HepG2 (cell line): ENCODE measurements around the gene C1orf159. TPM values are rescaled to one million over a fixed set of nuclear protein-coding genes. Genes with fewer than 3 reads are reported as not detected.

Experiments
- ATF7-NPFF ChIP-seq: sonication (generic); formaldehyde crosslinking; IDR thresholded peaks from 2 replicates; pipeline ENCODE4 v1.8.1; 2023; ENCODE audit warnings: mild to moderate bottlenecking, low read depth, missing genetic modification reagents, moderate library complexity
- DNMT1 ChIP-seq: sonication (generic); formaldehyde crosslinking; IDR thresholded peaks from 2 replicates; pipeline ENCODE4 v1.5.1; 2020; ENCODE audit warnings: mild to moderate bottlenecking, missing genetic modification reagents
- NFIB ChIP-seq: sonication (generic); formaldehyde crosslinking; IDR thresholded peaks from 2 replicates; pipeline ENCODE4 v1.9.0; 2021; ENCODE audit warnings: missing genetic modification reagents, mild to moderate bottlenecking, borderline replicate concordance
- RARA ChIP-seq: IDR thresholded peaks from 2 replicates; pipeline ENCODE4 v1.6.1; 2016; ENCODE audit warnings: missing genetic modification reagents, missing compliant biosample characterization
- RBFOX2 ChIP-seq: fragments of 200-400 bp; formaldehyde crosslinking; IDR thresholded peaks from 2 replicates; pipeline ENCODE4 v1.6.1; 2017; ENCODE audit warnings: low read depth, mild to moderate bottlenecking, low read length
- RXRB ChIP-seq: IDR thresholded peaks from 2 replicates; pipeline ENCODE4 v1.6.1; 2016; ENCODE audit warnings: borderline replicate concordance, missing genetic modification reagents, missing compliant biosample characterization
- SOX6 ChIP-seq, 2 experiments: fragments of 450-650 bp in 1 of 2; sonication (generic) in 1 of 2; formaldehyde crosslinking in 1 of 2; IDR thresholded peaks; 2 replicates each; pipeline versions ENCODE4 v1.4.0 to v1.6.1; 2017 to 2020; ENCODE audit warnings: antibody characterized with exemption in 1 of 2, mild to moderate bottlenecking in 1 of 2, missing genetic modification reagents in 1 of 2
- TGIF2 ChIP-seq: IDR thresholded peaks from 2 replicates; pipeline ENCODE4 v1.6.1; 2016; ENCODE audit warnings: control low read depth, missing compliant biosample characterization
- TRAFD1 ChIP-seq: sonication (generic); formaldehyde crosslinking; IDR thresholded peaks from 2 replicates; pipeline ENCODE4 v1.5.1; 2020; ENCODE audit warnings: missing genetic modification reagents, mild to moderate bottlenecking, borderline replicate concordance
- ZBTB3 ChIP-seq: sonication (generic); formaldehyde crosslinking; IDR thresholded peaks from 2 replicates; pipeline ENCODE4 v1.4.0; 2020; ENCODE audit warnings: low read depth, mild to moderate bottlenecking, moderate library complexity, missing genetic modification reagents, borderline replicate concordance
- ZBTB42 ChIP-seq: sonication (generic); formaldehyde crosslinking; IDR thresholded peaks from 2 replicates; pipeline ENCODE4 v1.5.0; 2020; ENCODE audit warnings: mild to moderate bottlenecking, missing genetic modification reagents
- ZNF160 ChIP-seq: sonication (generic); formaldehyde crosslinking; IDR thresholded peaks from 2 replicates; pipeline ENCODE4 v1.8.0; 2022; ENCODE audit warnings: mild to moderate bottlenecking, inconsistent platforms, missing genetic modification reagents
- ZNF335 ChIP-seq: sonication (generic); formaldehyde crosslinking; IDR thresholded peaks from 2 replicates; pipeline ENCODE4 v1.4.0; 2020; ENCODE audit warnings: missing genetic modification reagents
- ZNF446 ChIP-seq: sonication (generic); formaldehyde crosslinking; IDR thresholded peaks from 2 replicates; pipeline ENCODE4 v1.5.0; 2020; ENCODE audit warnings: mild to moderate bottlenecking, missing genetic modification reagents
- ZNF761 ChIP-seq: sonication (generic); formaldehyde crosslinking; conservative IDR thresholded peaks from 2 replicates; pipeline ENCODE4 v1.4.0; 2020; ENCODE audit warnings: mild to moderate bottlenecking, missing genetic modification reagents
- ZSCAN31 ChIP-seq: sonication (generic); formaldehyde crosslinking; IDR thresholded peaks from 2 replicates; pipeline ENCODE4 v1.5.0; 2020; ENCODE audit warnings: low read depth, mild to moderate bottlenecking, missing genetic modification reagents
- polyA plus RNA-seq, 8 experiments: library from polyadenylated mRNA; depleted of rRNA in 3 of 8; stranded (reverse) in 7 of 8; unstranded in 1 of 8; fragments of >200 nt; fragmentation: Illumina TruSeq in 4 of 8; extraction: Trizol in 4 of 8; gene quantifications; 2 replicates each; pipeline versions ENCODE4 v1.2.1 to v1.2.3, GENCODE V29; 2011 to 2016; ENCODE audit warnings: low read depth in 4 of 8, missing spikeins in 1 of 8, mixed read lengths in 1 of 8; ENCODE audit not compliant: insufficient read depth in 1 of 8
- total RNA-seq, 5 experiments: library from RNA; depleted of rRNA; stranded (reverse); fragments of >200 nt; fragmentation: Illumina TruSeq; extraction: Trizol; gene quantifications; 2 replicates each; pipeline ENCODE4 v1.2.3, GENCODE V29; 2016; ENCODE audit warnings: low read depth in 1 of 5
- TF ChIP-seq, protein P1 (sequence below): sonication (generic); formaldehyde crosslinking; IDR thresholded peaks from 2 replicates; pipeline ENCODE4 v1.5.0; 2020; ENCODE audit warnings: mild to moderate bottlenecking, missing genetic modification reagents, borderline replicate concordance
- TF ChIP-seq, protein P2 (sequence below): IDR thresholded peaks from 2 replicates; pipeline ENCODE4 v1.6.1; 2016; ENCODE audit warnings: missing genetic modification reagents, missing compliant biosample characterization
- TF ChIP-seq, protein P3 (sequence below): sonication (generic); formaldehyde crosslinking; IDR thresholded peaks from 2 replicates; pipeline ENCODE4 v1.4.0; 2020; ENCODE audit warnings: mild to moderate bottlenecking, missing genetic modification reagents

The C1orf159 gene
- total and polyA plus RNA-seq, 2 of the 13 experiments (the other 11 are each of a cell fraction or from before 2014, with no cell fraction given): 3.8 to 6.7 TPM

GRCh38 chr1:1124786-1125642 lies 9.1 kb upstream of the C1orf159 start (continued):
- TF ChIP-seq, protein P1, sequence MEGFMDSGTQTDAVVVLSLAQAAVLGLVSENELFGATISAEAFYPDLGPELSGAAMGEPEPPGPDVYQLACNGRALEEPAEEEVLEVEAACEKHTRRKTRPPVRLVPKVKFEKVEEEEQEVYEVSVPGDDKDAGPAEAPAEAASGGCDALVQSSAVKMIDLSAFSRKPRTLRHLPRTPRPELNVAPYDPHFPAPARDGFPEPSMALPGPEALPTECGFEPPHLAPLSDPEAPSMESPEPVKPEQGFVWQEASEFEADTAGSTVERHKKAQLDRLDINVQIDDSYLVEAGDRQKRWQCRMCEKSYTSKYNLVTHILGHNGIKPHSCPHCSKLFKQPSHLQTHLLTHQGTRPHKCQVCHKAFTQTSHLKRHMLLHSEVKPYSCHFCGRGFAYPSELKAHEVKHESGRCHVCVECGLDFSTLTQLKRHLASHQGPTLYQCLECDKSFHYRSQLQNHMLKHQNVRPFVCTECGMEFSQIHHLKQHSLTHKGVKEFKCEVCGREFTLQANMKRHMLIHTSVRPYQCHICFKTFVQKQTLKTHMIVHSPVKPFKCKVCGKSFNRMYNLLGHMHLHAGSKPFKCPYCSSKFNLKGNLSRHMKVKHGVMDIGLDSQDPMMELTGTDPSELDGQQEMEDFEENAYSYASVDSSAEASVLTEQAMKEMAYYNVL: peak; percentile 33; the same call in 1 of the 2 replicates
- TF ChIP-seq ZBTB42 (CRISPR knock-in tag) (peak; percentile 79; the same call in 1 of the 2 replicates), TRAFD1 (CRISPR knock-in tag) (no peak), RXRB (peak; percentile 78), ZSCAN31 (peak; percentile 61; the same call in 1 of the 2 replicates), SOX6 (IDR thresholded peaks at IDR 0.05) (no peak), SOX6 (CRISPR knock-in tag; IDR thresholded peaks at IDR 0.05) (peak; percentile 74), RARA (CRISPR knock-in tag) (peak; percentile 78), ZNF446 (CRISPR knock-in tag) (peak; percentile 68; the same call in 1 of the 2 replicates), DNMT1 (no peak), NFIB (CRISPR knock-in tag) (no peak), RBFOX2 (peak; percentile 76), ZNF761 (0 out of 2 replicates have a peak, but pooled peaks have one; percentile 47), ATF7-NPFF (peak; percentile 65; the same call in 1 of the 2 replicates), ZBTB3 (CRISPR knock-in tag) (peak; percentile 89; the same call in 1 of the 2 replicates), ZNF335 (peak; percentile 30), ZNF160 (CRISPR knock-in tag) (no peak), TGIF2 (peak; percentile 28; the same call in 1 of the 2 replicates)
- TF ChIP-seq, protein P2, sequence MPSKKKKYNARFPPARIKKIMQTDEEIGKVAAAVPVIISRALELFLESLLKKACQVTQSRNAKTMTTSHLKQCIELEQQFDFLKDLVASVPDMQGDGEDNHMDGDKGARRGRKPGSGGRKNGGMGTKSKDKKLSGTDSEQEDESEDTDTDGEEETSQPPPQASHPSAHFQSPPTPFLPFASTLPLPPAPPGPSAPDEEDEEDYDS (CRISPR knock-in tag): peak; percentile 67
- TF ChIP-seq, protein P3, sequence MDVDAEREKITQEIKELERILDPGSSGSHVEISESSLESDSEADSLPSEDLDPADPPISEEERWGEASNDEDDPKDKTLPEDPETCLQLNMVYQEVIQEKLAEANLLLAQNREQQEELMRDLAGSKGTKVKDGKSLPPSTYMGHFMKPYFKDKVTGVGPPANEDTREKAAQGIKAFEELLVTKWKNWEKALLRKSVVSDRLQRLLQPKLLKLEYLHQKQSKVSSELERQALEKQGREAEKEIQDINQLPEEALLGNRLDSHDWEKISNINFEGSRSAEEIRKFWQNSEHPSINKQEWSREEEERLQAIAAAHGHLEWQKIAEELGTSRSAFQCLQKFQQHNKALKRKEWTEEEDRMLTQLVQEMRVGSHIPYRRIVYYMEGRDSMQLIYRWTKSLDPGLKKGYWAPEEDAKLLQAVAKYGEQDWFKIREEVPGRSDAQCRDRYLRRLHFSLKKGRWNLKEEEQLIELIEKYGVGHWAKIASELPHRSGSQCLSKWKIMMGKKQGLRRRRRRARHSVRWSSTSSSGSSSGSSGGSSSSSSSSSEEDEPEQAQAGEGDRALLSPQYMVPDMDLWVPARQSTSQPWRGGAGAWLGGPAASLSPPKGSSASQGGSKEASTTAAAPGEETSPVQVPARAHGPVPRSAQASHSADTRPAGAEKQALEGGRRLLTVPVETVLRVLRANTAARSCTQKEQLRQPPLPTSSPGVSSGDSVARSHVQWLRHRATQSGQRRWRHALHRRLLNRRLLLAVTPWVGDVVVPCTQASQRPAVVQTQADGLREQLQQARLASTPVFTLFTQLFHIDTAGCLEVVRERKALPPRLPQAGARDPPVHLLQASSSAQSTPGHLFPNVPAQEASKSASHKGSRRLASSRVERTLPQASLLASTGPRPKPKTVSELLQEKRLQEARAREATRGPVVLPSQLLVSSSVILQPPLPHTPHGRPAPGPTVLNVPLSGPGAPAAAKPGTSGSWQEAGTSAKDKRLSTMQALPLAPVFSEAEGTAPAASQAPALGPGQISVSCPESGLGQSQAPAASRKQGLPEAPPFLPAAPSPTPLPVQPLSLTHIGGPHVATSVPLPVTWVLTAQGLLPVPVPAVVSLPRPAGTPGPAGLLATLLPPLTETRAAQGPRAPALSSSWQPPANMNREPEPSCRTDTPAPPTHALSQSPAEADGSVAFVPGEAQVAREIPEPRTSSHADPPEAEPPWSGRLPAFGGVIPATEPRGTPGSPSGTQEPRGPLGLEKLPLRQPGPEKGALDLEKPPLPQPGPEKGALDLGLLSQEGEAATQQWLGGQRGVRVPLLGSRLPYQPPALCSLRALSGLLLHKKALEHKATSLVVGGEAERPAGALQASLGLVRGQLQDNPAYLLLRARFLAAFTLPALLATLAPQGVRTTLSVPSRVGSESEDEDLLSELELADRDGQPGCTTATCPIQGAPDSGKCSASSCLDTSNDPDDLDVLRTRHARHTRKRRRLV (CRISPR knock-in tag): peak; percentile 59; the same call in 1 of the 2 replicates
